ENCODE results near the gene CST11.

DNA sequence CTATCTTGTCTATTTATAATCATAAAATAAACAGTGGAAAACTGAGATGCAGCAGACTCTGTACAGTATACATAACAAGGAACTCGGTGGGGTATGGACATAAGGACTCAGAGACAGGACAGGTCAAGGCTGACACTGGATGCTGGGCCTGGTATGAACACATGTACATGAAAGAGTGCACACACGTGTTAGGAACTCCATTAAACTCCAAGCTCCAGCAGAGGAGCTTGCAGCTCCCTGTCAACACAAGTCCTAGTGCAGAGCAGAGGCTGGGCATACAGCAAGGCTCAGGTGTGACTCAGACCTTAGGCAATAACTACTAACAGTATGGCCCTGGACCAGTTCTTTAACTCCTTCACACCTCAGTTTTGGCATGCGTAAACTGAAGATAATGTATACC lies 48.5 kb downstream of the CST11 start:
- TF ChIP-seq FOXM1 (IDR thresholded peaks at IDR 0.05; ENCODE audit: borderline replicate concordance) = no peak
- no peak for TF ChIP-seq NFRKB (IDR thresholded peaks at IDR 0.05)
- no peak for TF ChIP-seq ZNF384 (IDR thresholded peaks at IDR 0.05)
- TF ChIP-seq SUZ12 (IDR thresholded peaks at IDR 0.05) = no peak
- TF ChIP-seq TARDBP (IDR thresholded peaks at IDR 0.05) = no peak
